Suprapubic skin (tissue), 3 donors: ENCODE results near the gene OLFML2A.

Experiments used
- CTCF ChIP-seq, 2 donors: fragments of 200-600 bp in 1 of 2; fragments of 450-650 bp in 1 of 2; sonication (generic) in 1 of 2; IDR thresholded peaks; one replicate each; pipeline ENCODE4 v1.5.1; 2016 to 2019; ENCODE audit warnings: antibody characterized with exemption in 2 of 2, mild to moderate bottlenecking in 1 of 2, moderate library complexity in 1 of 2
- POLR2A ChIP-seq, 2 donors: fragments of 450-650 bp; IDR thresholded peaks; one replicate each; pipeline ENCODE4 v1.6.1; 2017; ENCODE audit warnings: antibody characterized with exemption in 2 of 2, mild to moderate bottlenecking in 2 of 2, moderate library complexity in 2 of 2

GRCh38 chr9:124853605-124854143 lies 76.7 kb downstream of the OLFML2A start:
- no peak for TF ChIP-seq CTCF (IDR thresholded peaks at IDR 0.05)
- TF ChIP-seq POLR2A (IDR thresholded peaks at IDR 0.05) = no peak
